Activated CD4-positive, CD25-positive, alpha-beta regulatory T cell treated with anti-CD3 and anti-CD28 coated beads, Interleukin-2, amount 50 U/mL, for 16 hours (primary cell): ENCODE data around the gene MAP3K2.

ENCODE experiments used
- DNase-seq: peaks from one replicate; pipeline ENCODE4 v3.0.0-alpha.2; 2020; ENCODE audit warnings: low read depth, low spot score

The MAP3K2 gene

GRCh38 chr2:127387655-127388422 is at the start of gene MAP3K2:
Gene MAP3K2 (minus strand): TSS chr2:127387975. CDS start chr2:127343129, 44,846 bp downstream.
- DNase-seq, result peak; percentile 91

GRCh38 chr2:127437056-127437455 is 49.3 kb upstream of the MAP3K2 start:
- no peak for DNase-seq

GRCh38 chr2:127434515-127434914 is 46.7 kb upstream of the MAP3K2 start:
- no peak for DNase-seq

GRCh38 chr2:127431408-127432023 is 43.7 kb upstream of the MAP3K2 start:
- no peak for DNase-seq

GRCh38 chr2:127429844-127430425 is 42.2 kb upstream of the MAP3K2 start:
- no peak for DNase-seq

GRCh38 chr2:127429291-127429690 is 41.5 kb upstream of the MAP3K2 start:
- DNase-seq, result no peak

- no peak for DNase-seq
Observed at GRCh38 chr2:127428815-127429109, 41.0 kb upstream of the MAP3K2 start.

- DNase-seq, result no peak
Observed at GRCh38 chr2:127428057-127428814, 40.5 kb upstream of the MAP3K2 start.

- DNase-seq, result no peak
Observed at GRCh38 chr2:127427376-127428056, 39.7 kb upstream of the MAP3K2 start.

- DNase-seq, result no peak
Observed at GRCh38 chr2:127426501-127427354, 39.0 kb upstream of the MAP3K2 start.

- DNase-seq, result no peak
Observed at GRCh38 chr2:127425540-127426490, 38.0 kb upstream of the MAP3K2 start.

GRCh38 chr2:127424598-127425520 is 37.1 kb upstream of the MAP3K2 start:
- no peak for DNase-seq

GRCh38 chr2:127423880-127424279 is 36.1 kb upstream of the MAP3K2 start:
- DNase-seq, result no peak

GRCh38 chr2:127423478-127423843 is 35.7 kb upstream of the MAP3K2 start:
- no peak for DNase-seq

GRCh38 chr2:127422559-127423477 is 35.0 kb upstream of the MAP3K2 start:
- no peak for DNase-seq

GRCh38 chr2:127421871-127422558 is 34.2 kb upstream of the MAP3K2 start:
- no peak for DNase-seq
